Measurements from ENCODE around the gene PPP1R7.
"Not testable (repeated sequence)": the region's sequence is repeated elsewhere in the genome, so short reads cannot be mapped to it uniquely, and the experiment has no call there.

The PPP1R7 gene

GRCh38 chr2:241177526-241178334 is 27.5 kb downstream of the PPP1R7 start:
- DNase-seq: no peak

GRCh38 chr2:241178961-241179360 is 28.7 kb downstream of the PPP1R7 start:
- no peak for DNase-seq

GRCh38 chr2:241179899-241180298 is 29.6 kb downstream of the PPP1R7 start:
- DNase-seq: no peak

- no peak for DNase-seq
These were observed 30.2 kb downstream of the PPP1R7 start for GRCh38 chr2:241180495-241180894.

GRCh38 chr2:241182126-241182525 is 31.9 kb downstream of the PPP1R7 start:
- no peak for DNase-seq

GRCh38 chr2:241182531-241183133 is 32.4 kb downstream of the PPP1R7 start:
- DNase-seq: no peak

- no peak for DNase-seq
These were observed 33.0 kb downstream of the PPP1R7 start for GRCh38 chr2:241183221-241183620.

GRCh38 chr2:241184901-241185300 is 34.6 kb downstream of the PPP1R7 start:
- DNase-seq: no peak

GRCh38 chr2:241185961-241186360 is 35.7 kb downstream of the PPP1R7 start:
- DNase-seq: no peak

GRCh38 chr2:241187101-241187917 is 37.0 kb downstream of the PPP1R7 start:
- no peak for DNase-seq

GRCh38 chr2:241187918-241188234 is 37.6 kb downstream of the PPP1R7 start:
- no peak for DNase-seq

- no peak for DNase-seq
These were observed 38.3 kb downstream of the PPP1R7 start, which contains the start of gene ANO7 for GRCh38 chr2:241188361-241189092. TSS of gene ANO7 (plus strand) at chr2:241188677. CDS start at chr2:241190064, 1,387 bp downstream.

GRCh38 chr2:241189093-241189855 is 39.0 kb downstream of the PPP1R7 start:
- DNase-seq: no peak

- no peak for DNase-seq
These were observed 39.6 kb downstream of the PPP1R7 start for GRCh38 chr2:241189856-241190201.

GRCh38 chr2:241190291-241190981 is 40.2 kb downstream of the PPP1R7 start:
- no peak for DNase-seq

GRCh38 chr2:241191081-241191480 is 40.8 kb downstream of the PPP1R7 start:
- no peak for DNase-seq

GRCh38 chr2:241193271-241193670 is 43.0 kb downstream of the PPP1R7 start:
- DNase-seq: no peak

GRCh38 chr2:241194811-241195210 is 44.5 kb downstream of the PPP1R7 start:
- DNase-seq: no peak

GRCh38 chr2:241195506-241196130 is 45.4 kb downstream of the PPP1R7 start:
- no peak for DNase-seq

- DNase-seq: not testable (repeated sequence)
These were observed 47.0 kb downstream of the PPP1R7 start for GRCh38 chr2:241197246-241197645.

GRCh38 chr2:241197947-241198346 is 47.7 kb downstream of the PPP1R7 start:
- DNase-seq: no peak
